ENCODE results near the gene DENND4B. TPM values are rescaled to one million over a fixed set of nuclear protein-coding genes. Genes with fewer than 3 reads are reported as not detected.
"Not testable (repeated sequence)": the region's sequence is repeated elsewhere in the genome, so short reads cannot be mapped to it uniquely, and the experiment has no call there.

DENND4B gene
- total RNA-seq, 6 experiments from 2014 or later, result 20.5 to 26.6 (median 23.4) TPM

DNA sequence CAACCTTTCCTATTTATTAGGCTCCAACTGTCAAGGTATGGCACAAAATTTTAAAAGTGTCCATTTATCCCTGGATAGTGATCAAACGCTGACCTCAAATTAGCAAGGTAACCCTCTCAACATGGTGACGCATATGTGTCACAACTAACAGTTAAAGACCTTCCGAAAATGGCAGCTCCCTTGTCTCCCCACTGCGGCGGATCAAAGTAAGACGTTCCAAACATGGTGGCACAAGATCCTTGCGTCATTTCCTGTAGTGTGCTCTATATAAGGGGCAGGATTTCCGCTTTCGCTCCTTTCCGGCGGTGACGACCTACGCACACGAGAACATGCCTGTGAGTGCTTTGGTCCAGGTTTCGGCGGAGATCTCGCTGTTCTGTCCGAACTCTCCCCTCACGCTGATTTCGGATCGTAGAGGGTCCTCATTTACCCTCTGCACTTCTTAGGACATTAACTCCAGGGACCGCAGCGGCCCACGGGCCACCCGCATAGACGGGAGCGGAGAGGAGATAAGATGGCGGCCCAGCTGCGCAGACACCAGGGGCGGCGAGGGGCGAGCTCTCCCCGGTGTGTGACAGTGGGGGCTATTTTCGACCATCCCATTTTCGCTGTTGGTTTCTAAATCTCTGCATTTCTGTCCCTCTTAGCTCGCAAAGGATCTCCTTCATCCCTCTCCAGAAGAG lies 44.1 kb upstream of the DENND4B start, which contains the start of gene RPS27:
Gene RPS27, plus strand, starts transcription at position 295 of the 683 bp plus-strand sequence. Its CDS starts 35 bp downstream, at position 330.
- H3K36me3 Mint-ChIP-seq (ENCODE audit: low read depth), result peaks cover 37% of the 10 kb centered on the region
- H3K4me3 Mint-ChIP-seq, result peak within 1 kb of the TSS; percentile 99
- peaks cover 7% of the 10 kb centered on the region for H3K9me3 Mint-ChIP-seq
- peaks cover 18% of the 10 kb centered on the region for H3K27me3 Mint-ChIP-seq (ENCODE audit: insufficient read depth)
- peaks cover 41% of the 10 kb centered on the region for H3K4me1 Mint-ChIP-seq (ENCODE audit: low read depth)
- DNase-seq, result peak; percentile 98
- TF ChIP-seq, protein P1, sequence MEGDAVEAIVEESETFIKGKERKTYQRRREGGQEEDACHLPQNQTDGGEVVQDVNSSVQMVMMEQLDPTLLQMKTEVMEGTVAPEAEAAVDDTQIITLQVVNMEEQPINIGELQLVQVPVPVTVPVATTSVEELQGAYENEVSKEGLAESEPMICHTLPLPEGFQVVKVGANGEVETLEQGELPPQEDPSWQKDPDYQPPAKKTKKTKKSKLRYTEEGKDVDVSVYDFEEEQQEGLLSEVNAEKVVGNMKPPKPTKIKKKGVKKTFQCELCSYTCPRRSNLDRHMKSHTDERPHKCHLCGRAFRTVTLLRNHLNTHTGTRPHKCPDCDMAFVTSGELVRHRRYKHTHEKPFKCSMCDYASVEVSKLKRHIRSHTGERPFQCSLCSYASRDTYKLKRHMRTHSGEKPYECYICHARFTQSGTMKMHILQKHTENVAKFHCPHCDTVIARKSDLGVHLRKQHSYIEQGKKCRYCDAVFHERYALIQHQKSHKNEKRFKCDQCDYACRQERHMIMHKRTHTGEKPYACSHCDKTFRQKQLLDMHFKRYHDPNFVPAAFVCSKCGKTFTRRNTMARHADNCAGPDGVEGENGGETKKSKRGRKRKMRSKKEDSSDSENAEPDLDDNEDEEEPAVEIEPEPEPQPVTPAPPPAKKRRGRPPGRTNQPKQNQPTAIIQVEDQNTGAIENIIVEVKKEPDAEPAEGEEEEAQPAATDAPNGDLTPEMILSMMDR (IDR thresholded peaks at IDR 0.05), result no peak
- H3K27ac Mint-ChIP-seq, result peak within 1 kb of the TSS; percentile 99

DNA sequence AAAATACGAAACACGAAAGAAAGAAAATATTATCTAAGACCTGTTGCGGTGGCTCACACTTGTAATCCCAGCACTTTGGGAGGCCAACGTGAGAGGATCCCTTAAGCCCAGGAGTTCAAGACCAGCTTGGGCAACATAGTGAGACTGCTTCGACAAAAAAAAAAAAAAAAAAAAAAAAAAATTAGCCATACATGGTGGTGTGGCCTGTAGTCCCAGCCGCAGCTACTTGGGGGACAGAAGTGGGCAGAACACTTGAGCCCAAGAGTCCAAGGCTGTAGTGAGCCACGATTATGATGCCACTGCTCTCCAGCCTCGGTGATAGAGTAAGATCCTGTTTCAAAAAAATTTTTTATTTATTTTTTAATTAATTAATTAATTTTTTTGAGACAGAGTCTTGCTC lies 41.1 kb upstream of the DENND4B start:
- H3K36me3 Mint-ChIP-seq (ENCODE audit: low read depth), result peaks cover 38% of the 10 kb centered on the region
- peaks cover 18% of the 10 kb centered on the region for H3K27me3 Mint-ChIP-seq (ENCODE audit: insufficient read depth)
- no peak overlapping the region for H3K4me3 Mint-ChIP-seq
- TF ChIP-seq, protein P1 (IDR thresholded peaks at IDR 0.05), result no peak
- H3K9me3 Mint-ChIP-seq, result peaks cover 7% of the 10 kb centered on the region
- H3K4me1 Mint-ChIP-seq (ENCODE audit: low read depth), result peaks cover 50% of the 10 kb centered on the region
- H3K27ac Mint-ChIP-seq, result peak overlapping the region; percentile 83; the same call in 1 of the 2 replicates
- no peak for DNase-seq

DNA sequence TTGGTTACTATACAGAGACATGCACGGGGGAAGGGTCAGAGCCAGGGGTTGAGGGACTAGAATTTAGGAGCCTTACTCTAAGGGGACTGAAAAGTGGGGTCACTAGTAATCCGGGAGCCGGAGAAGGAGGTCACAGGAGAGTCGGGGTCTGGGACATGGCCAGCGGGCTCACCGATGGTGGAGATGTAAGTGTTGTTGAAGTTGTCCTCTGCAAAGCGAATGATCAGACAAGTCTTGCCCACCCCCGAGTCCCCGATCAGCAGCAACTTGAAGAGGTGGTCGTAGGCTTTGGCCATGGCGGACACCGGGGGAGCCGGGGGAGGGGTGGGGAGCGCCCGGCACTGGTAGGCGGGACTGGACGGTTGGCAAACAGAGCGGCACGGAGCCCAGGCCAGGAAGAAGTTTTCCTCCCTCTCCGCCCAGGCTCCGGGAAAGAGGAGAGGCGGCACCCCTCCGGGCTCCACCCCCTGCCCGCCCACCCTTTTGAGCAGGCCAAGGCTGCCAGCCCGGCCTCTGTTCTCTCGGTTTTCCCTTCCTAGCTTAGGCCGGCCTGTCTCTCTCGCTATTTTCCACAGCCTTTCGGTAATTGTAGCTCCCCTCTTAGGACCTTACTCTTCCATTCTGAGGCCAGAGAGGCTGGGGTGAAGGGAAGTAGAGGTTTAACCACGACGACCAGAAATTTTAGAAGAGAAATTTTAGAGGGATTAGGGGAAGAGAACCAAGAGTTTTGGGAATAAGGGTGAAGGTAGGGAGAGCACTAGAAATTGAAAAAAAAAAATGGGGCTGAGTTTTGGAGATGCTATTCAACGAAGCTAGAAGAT lies 39.6 kb upstream of the DENND4B start, which contains the start of gene RAB13:
Gene RAB13, minus strand, starts transcription at position 399 of the 821 bp plus-strand sequence. Its CDS starts 103 bp downstream, at position 296.
- H3K27ac Mint-ChIP-seq, result peak within 1 kb of the TSS; percentile 88
- H3K9me3 Mint-ChIP-seq, result peaks cover 7% of the 10 kb centered on the region
- peak; percentile 78 for DNase-seq
- H3K27me3 Mint-ChIP-seq (ENCODE audit: insufficient read depth), result peaks cover 9% of the 10 kb centered on the region
- TF ChIP-seq, protein P1 (IDR thresholded peaks at IDR 0.05), result no peak
- peaks cover 33% of the 10 kb centered on the region for H3K36me3 Mint-ChIP-seq (ENCODE audit: low read depth)
- H3K4me1 Mint-ChIP-seq (ENCODE audit: low read depth), result peaks cover 37% of the 10 kb centered on the region
- peak within 1 kb of the TSS; percentile 95 for H3K4me3 Mint-ChIP-seq

DNA sequence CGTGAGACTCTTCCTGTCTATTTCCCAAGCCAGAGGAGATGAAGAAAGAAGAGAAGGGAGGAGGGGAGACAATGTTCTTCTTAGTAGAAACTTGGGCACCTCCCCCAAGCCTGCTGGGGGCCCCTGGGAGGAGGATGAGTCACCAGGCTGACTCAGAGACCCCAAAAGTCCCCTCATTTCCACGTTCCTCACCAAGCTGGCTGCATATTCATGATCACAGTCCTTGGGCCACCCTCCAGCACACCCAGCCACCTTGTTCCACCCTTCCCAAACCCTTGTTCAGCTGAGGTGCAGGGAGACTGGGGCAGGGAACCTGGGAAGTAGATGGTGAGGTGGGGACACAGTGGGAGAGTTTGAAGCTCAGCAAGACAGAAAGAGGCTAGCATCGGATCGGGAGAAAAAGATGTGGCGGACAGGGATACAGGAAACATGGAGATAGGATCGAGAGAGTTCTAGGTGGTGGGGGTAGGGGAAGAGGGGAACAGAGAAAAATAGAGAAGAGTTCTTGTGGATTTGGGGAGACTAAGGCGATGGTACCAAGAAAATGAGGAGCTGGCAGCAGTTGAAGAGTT lies 38.9 kb upstream of the DENND4B start:
- Mint-ChIP-seq H3K27ac (peak overlapping the region; percentile 88), H3K4me1 (ENCODE audit: low read depth) (peaks cover 33% of the 10 kb centered on the region), H3K27me3 (ENCODE audit: insufficient read depth) (peaks cover 2% of the 10 kb centered on the region), H3K9me3 (peaks cover 3% of the 10 kb centered on the region), H3K36me3 (ENCODE audit: low read depth) (peaks cover 26% of the 10 kb centered on the region), H3K4me3 (peak overlapping the region; percentile 95)
- peak; percentile 36 for DNase-seq
- TF ChIP-seq, protein P1 (IDR thresholded peaks at IDR 0.05), result no peak

DNA sequence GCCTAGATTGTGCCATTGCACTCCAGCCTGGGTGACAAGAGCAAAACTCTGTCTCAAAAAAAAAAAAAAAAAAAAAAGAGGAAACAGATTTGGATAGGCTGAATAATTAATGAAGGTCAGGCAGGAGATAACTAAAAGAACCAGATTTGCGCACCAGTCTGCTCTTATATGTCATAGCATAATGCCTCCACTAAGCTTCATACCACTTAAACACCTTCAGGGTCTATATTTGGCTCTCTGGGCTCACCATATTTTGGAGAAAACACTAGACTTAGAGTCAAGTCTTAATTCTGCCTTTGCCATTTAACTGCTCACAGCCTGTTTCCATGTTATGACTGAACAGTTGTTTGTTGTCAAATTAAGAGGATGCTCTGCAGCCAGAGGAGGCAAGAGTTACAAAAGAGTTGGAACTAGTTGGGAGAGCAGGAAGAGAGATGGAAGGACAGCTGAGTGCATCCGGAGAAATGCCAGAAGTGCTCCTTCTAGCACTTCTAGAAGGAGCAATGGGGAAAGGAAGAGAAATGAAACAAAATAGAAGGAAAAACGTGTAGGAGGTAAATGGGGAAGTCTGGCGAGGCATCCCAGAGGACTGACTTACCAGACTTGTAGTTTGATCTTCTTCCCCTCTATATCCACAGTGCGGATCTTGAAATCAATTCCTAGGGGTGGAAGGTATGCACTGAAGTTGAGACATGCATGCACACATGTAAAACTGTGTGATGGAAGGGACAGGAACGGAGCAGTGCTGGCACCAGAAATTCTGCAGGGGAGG lies 37.8 kb upstream of the DENND4B start:
- H3K9me3 Mint-ChIP-seq, result no peaks in the 10 kb centered on the region
- peaks cover 26% of the 10 kb centered on the region for H3K4me1 Mint-ChIP-seq (ENCODE audit: low read depth)
- H3K4me3 Mint-ChIP-seq, result peak overlapping the region; percentile 95
- peak overlapping the region; percentile 88 for H3K27ac Mint-ChIP-seq
- no peak for DNase-seq
- TF ChIP-seq, protein P1 (IDR thresholded peaks at IDR 0.05), result 0 out of 2 replicates have a peak, but pooled peaks have one; percentile 3
- peaks cover 24% of the 10 kb centered on the region for H3K36me3 Mint-ChIP-seq (ENCODE audit: low read depth)
- peaks cover 2% of the 10 kb centered on the region for H3K27me3 Mint-ChIP-seq (ENCODE audit: insufficient read depth)

DNA sequence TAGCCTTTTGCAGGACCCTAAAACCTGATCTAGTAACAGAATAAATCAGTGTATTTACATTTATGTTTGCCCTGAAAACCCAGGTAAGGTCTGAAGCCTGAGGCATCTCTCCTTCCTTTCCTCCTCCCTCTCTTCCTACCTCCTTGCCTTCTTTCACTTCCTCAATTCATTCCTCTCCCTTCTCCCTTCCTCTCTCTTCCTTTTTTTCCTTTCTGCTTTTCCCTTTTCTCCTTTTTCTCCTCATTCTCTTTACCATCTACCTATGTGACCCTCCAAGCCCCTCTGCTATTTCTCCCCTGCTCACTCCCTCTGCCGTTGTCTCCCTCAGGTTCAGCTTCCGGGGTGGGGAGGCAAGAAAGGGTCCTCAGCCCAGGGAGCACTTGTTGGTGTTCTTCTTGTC lies 35.2 kb upstream of the DENND4B start:
- not testable (repeated sequence) for H3K9me3 Mint-ChIP-seq; H3K4me3 Mint-ChIP-seq; H3K27me3 Mint-ChIP-seq (ENCODE audit: insufficient read depth); H3K27ac Mint-ChIP-seq; DNase-seq
- H3K36me3 Mint-ChIP-seq (ENCODE audit: low read depth), result peaks cover 36% of the 10 kb centered on the region
- peaks cover 34% of the 10 kb centered on the region for H3K4me1 Mint-ChIP-seq (ENCODE audit: low read depth)

DNA sequence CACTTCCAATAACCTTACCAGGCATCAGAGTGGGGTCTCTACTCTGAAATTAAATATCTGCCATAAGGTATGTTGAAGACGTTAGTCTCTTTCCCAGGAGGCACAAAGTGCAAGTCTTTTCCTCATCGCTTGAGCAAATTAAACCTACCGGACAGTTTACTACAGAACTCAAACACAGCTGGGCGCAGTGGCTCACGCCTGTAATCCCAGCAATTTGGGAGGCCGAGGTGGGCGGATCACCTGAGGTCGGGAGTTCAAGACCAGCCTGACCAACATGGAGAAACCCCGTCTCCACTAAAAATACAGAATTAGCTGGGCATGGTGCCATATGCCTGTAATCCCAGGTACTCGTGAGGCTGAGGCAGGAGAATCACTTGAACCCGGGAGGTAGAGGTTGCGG lies 32.6 kb upstream of the DENND4B start:
- not testable (repeated sequence) for H3K27me3 Mint-ChIP-seq (ENCODE audit: insufficient read depth); H3K4me3 Mint-ChIP-seq; DNase-seq; H3K9me3 Mint-ChIP-seq
- Mint-ChIP-seq H3K4me1 (ENCODE audit: low read depth) (peaks cover 27% of the 10 kb centered on the region), H3K36me3 (ENCODE audit: low read depth) (peaks cover 53% of the 10 kb centered on the region), H3K27ac (peak overlapping the region; percentile 89; the same call in 1 of the 2 replicates)
